H1 (cell line): ENCODE data around the gene TP53I11. TPM values are rescaled to one million over a fixed set of nuclear protein-coding genes. Genes with fewer than 3 reads are reported as not detected.

Experiments
- CREB1 ChIP-seq: IDR thresholded peaks from 2 replicates; pipeline ENCODE4 v1.6.1; 2012; ENCODE audit warnings: inconsistent platforms
- JUND ChIP-seq: IDR thresholded peaks from 2 replicates; pipeline ENCODE4 v1.6.1; 2011; ENCODE audit warnings: mild to moderate bottlenecking, improper control_type of control experiment, low read length
- SAP30 ChIP-seq: fragments of 300-600 bp; sonication (generic); IDR thresholded peaks from 2 replicates; pipeline ENCODE4 v1.7.1; 2012; ENCODE audit warnings: low read length, moderate library complexity, mild to moderate bottlenecking, inconsistent platforms; ENCODE audit not compliant: insufficient read depth, insufficient replicate concordance
- polyA plus RNA-seq, 7 experiments: library from polyadenylated mRNA; depleted of rRNA in 3 of 7; stranded (reverse) in 5 of 7; unstranded in 2 of 7; fragments of >200 nt in 5 of 7; fragments of 200-250 nt in 2 of 7; gene quantifications; 1 replicate in 5 of 7; 2 replicates in 1 of 7; 4 replicates in 1 of 7; pipeline versions ENCODE4 v1.2.1 to v1.2.3, GENCODE V29; 2011 to 2013; ENCODE audit warnings: missing spikeins in 2 of 7, mixed read lengths in 2 of 7
- total RNA-seq: library from RNA; stranded (reverse); fragmentation: NEBNext Ultra II Directional; extraction: Animal tissue kit (Norgen Biotek cat#: 25700); gene quantifications from 2 replicates; pipeline ENCODE4 v1.2.1, GENCODE V29; 2021

Gene TP53I11
- total and polyA plus RNA-seq, 2 of the 8 experiments (the other 6 are each of a cell fraction or from before 2014, with no cell fraction given): 34.0 to 46.3 TPM

DNA sequence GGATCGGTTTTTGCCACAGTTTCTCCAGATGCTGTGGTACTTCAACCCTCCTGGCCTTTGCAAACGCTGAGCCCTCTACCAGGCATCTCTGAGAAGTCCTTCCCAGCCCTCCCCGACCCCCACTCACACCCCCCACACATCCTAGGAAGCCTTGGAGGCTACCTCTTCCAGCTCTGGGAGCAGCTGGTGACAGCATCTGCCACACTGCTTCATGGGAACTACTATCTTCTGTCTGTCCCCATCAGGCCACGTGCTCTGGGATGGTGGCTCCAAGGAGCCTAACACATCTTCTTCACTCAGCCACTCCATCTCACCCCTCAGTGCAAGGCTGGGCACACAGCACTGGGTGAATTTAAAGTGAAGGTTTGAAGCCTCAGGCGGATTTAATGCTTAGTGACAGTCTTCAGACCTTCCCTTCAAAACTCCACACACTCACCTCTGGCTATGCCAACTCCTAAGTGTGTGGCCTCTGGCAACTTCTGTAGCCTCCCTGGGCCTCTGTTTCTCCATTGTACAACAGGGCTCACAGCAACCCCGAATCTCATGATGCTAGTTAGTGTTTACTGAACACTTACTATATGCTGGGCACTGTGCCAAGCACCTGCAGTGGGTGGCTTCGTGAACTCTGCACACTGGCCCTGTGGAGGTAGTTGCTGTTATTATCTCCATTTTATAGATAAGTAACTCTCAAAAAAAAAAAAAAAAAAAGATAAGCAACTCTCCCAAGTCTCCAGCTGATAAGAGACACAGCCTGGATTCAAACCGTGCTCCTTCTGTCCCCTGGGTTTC lies 7.3 kb upstream of the TP53I11 start (continued):
- TF ChIP-seq CREB1: no peak
- TF ChIP-seq JUND: no peak
- no peak for TF ChIP-seq SAP30
